CD4-positive, alpha-beta T cell (primary cell): Measurements from ENCODE around the gene DUSP19. TPM values are rescaled to one million over a fixed set of nuclear protein-coding genes. Genes with fewer than 3 reads are reported as not detected.

Experiments used
- ATAC-seq: fragments of 200-7000 bp; cut with Tn5 transposase; one replicate; pipeline ENCODE4 v1.10.0; 2022; ENCODE audit warnings: mild to moderate bottlenecking; ENCODE audit not compliant: poor library complexity
- CTCF ChIA-PET: fragments of 350-600 bp; sonication (Branson Sonifier 250); formaldehyde crosslinking; loops from one replicate; lab custom pipeline; 2021; ENCODE audit warnings: antibody characterized with exemption, inconsistent platforms; lab: Charles Lee
- POLR2A ChIA-PET: fragments of 350-600 bp; sonication (Branson Sonifier 250); formaldehyde crosslinking; loops from one replicate; lab custom pipeline; 2021; ENCODE audit warnings: antibody characterized with exemption, inconsistent platforms; lab: Charles Lee
- DNase-seq, 14 experiments: peaks; one replicate each; pipeline ENCODE4 v3.0.0-alpha.2; 2013 to 2020; ENCODE audit warnings: mixed read lengths in 2 of 14
- H3K27ac ChIP-seq, 2 donors: one replicate each; pipeline versions ENCODE4 v1.5.1 to v1.7.0; 2013; ENCODE audit warnings: low read length in 2 of 2, low read depth in 1 of 2, mild to moderate bottlenecking in 1 of 2
- H3K27me3 ChIP-seq, 2 experiments: 1 replicate in 1 of 2; 2 replicates in 1 of 2; pipeline versions ENCODE4 v1.6.1 to v1.7.0; 2013; ENCODE audit warnings: low read length in 2 of 2, control low read depth in 1 of 2, mild to moderate bottlenecking in 1 of 2, moderate library complexity in 1 of 2; ENCODE audit not compliant: insufficient read depth in 2 of 2, control insufficient read depth in 1 of 2
- H3K36me3 ChIP-seq: one replicate; pipeline ENCODE4 v1.6.1; 2013; ENCODE audit warnings: low read length, control low read depth; ENCODE audit not compliant: insufficient read depth
- H3K4me1 ChIP-seq: one replicate; pipeline ENCODE4 v1.6.1; 2013; ENCODE audit warnings: low read length, control low read depth; ENCODE audit not compliant: insufficient read depth
- H3K4me3 ChIP-seq: one replicate; pipeline ENCODE4 v1.5.1; 2013; ENCODE audit warnings: mild to moderate bottlenecking, low read length, moderate library complexity
- H3K9me3 ChIP-seq, 2 experiments: 1 replicate in 1 of 2; 2 replicates in 1 of 2; pipeline versions ENCODE4 v1.6.1 to v1.7.0; 2013; ENCODE audit warnings: low read length in 2 of 2, mild to moderate bottlenecking in 2 of 2, control low read depth in 1 of 2, moderate library complexity in 1 of 2; ENCODE audit not compliant: control insufficient read depth in 1 of 2, insufficient read depth in 1 of 2
- H3K27ac Mint-ChIP-seq: one replicate; pipeline ENCODE4 v1.8.0; 2020; ENCODE audit warnings: mixed read lengths
- H3K27me3 Mint-ChIP-seq: one replicate; pipeline ENCODE4 v1.8.0; 2021; ENCODE audit warnings: mixed read lengths
- H3K36me3 Mint-ChIP-seq: one replicate; pipeline ENCODE4 v1.8.0; 2021; ENCODE audit warnings: low read depth, mixed read lengths
- H3K4me1 Mint-ChIP-seq: one replicate; pipeline ENCODE4 v1.8.0; 2021; ENCODE audit warnings: low read depth, mixed read lengths
- H3K4me3 Mint-ChIP-seq: one replicate; pipeline ENCODE4 v1.8.0; 2020; ENCODE audit warnings: mild to moderate bottlenecking, mixed read lengths
- H3K9me3 Mint-ChIP-seq: one replicate; pipeline ENCODE4 v1.8.0; 2020; ENCODE audit warnings: mixed read lengths
- intact Hi-C, 2 experiments: fragments of 100-400 bp; cut with DNase I in 1 of 2; cut with micrococcal nuclease in 1 of 2; formaldehyde crosslinking; loops; one replicate each; pipeline versions ENCODE4 v1.15.1 to v1.9.0; 2023 to 2025; cut with DNase I, micrococcal nuclease
- total RNA-seq, 174 experiments: library from RNA in 2 of 174; stranded (reverse) in 2 of 174; gene quantifications; one replicate each; pipeline ENCODE4 v1.2.3 and lab custom pipeline; 2021 to 2026
- TF ChIP-seq, protein P1 (sequence below): fragments of 200-600 bp; IDR thresholded peaks from one replicate; pipeline ENCODE4 v1.8.0; 2022; ENCODE audit warnings: antibody characterized with exemption, mild to moderate bottlenecking

Gene DUSP19
- total RNA-seq, 2 experiments from 2014 or later, result 0.14 to 0.50 TPM

DNA sequence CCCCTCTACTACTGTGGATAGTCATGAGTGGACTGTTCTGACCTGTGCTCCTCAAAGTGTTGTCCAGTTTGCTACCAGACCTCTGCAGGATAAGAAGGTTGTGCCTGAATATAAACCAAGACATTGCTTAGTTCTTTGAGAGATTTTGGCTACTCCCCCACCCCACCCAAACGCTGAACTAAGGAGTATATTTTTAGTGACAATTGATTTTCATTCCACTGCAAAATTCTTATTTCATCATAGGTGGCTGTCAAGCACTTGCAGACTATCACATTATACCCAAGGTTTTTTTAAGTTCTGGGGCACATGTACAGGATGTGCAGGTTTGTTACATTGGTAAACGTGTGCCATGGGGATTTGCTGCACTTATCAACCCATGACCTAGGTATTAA is 13.4 kb downstream of the DUSP19 start:
- TF ChIP-seq, protein P1, sequence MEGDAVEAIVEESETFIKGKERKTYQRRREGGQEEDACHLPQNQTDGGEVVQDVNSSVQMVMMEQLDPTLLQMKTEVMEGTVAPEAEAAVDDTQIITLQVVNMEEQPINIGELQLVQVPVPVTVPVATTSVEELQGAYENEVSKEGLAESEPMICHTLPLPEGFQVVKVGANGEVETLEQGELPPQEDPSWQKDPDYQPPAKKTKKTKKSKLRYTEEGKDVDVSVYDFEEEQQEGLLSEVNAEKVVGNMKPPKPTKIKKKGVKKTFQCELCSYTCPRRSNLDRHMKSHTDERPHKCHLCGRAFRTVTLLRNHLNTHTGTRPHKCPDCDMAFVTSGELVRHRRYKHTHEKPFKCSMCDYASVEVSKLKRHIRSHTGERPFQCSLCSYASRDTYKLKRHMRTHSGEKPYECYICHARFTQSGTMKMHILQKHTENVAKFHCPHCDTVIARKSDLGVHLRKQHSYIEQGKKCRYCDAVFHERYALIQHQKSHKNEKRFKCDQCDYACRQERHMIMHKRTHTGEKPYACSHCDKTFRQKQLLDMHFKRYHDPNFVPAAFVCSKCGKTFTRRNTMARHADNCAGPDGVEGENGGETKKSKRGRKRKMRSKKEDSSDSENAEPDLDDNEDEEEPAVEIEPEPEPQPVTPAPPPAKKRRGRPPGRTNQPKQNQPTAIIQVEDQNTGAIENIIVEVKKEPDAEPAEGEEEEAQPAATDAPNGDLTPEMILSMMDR, result no peak
- DNase-seq (no peak), ATAC-seq (no peak)
- H3K4me3 Mint-ChIP-seq, result no peak overlapping the region
- Histone ChIP-seq H3K27ac (no peak overlapping the region), H3K9me3 (no peaks in the 10 kb centered on the region), H3K27me3 (no peaks in the 10 kb centered on the region), H3K4me1 (no peaks in the 10 kb centered on the region), H3K4me3 (no peak overlapping the region), H3K36me3 (no peaks in the 10 kb centered on the region)
- H3K27ac Mint-ChIP-seq, result no peak overlapping the region
- no peaks in the 10 kb centered on the region for H3K36me3 Mint-ChIP-seq
- H3K27me3 Mint-ChIP-seq, result no peaks in the 10 kb centered on the region
- ChIA-PET POLR2A (no interaction called here), CTCF (no interaction called here)
- intact Hi-C loops, result loop anchor here in 1 of 2 experiments (5.0 kb wide), 1 partner anchor 425 kb away; no protein-coding TSS in a partner anchor
- no peaks in the 10 kb centered on the region for H3K9me3 Mint-ChIP-seq
- H3K4me1 Mint-ChIP-seq, result no peaks in the 10 kb centered on the region

DNA sequence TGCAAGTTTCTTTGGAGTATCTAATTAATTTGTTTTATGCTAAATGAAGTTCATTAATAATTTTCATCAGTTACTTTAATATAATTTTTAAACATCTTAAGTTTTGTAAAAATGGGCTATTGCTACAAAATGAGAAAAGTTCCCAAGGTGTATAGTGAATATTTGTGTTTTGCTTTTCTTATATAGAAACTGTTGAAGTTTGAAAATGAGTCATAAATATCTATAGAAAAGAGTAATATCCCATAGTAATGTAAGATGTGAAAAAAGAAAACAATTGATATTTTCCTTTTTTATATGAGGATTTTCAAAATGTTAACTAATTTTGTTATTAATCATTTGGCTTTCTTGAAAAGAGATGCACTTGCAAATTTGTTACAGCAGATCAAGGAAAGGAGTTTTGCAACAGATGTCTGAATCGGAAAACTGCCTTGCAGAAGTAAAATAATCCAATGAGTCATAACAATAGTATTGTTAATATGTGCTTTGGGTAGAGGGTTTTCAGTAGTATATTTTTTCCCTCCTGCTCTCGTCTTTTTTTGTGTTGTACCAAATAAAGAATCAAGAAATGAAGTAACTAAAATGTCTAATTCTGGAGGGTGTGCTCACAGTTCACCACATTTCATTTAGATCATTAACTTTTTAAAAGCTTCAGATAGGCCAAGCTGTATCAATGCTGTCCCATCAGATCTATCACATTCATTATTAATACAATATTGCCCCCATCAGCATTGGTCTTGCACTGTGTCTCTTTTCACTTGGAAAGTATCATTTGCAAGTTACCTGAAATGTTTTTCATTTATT is 15.5 kb downstream of the DUSP19 start:
- TF ChIP-seq, protein P1, result peak; percentile 22
- DNase-seq, result peak in 1 of 14 experiments; percentile 14
- no peak overlapping the region for H3K27ac ChIP-seq

DNA sequence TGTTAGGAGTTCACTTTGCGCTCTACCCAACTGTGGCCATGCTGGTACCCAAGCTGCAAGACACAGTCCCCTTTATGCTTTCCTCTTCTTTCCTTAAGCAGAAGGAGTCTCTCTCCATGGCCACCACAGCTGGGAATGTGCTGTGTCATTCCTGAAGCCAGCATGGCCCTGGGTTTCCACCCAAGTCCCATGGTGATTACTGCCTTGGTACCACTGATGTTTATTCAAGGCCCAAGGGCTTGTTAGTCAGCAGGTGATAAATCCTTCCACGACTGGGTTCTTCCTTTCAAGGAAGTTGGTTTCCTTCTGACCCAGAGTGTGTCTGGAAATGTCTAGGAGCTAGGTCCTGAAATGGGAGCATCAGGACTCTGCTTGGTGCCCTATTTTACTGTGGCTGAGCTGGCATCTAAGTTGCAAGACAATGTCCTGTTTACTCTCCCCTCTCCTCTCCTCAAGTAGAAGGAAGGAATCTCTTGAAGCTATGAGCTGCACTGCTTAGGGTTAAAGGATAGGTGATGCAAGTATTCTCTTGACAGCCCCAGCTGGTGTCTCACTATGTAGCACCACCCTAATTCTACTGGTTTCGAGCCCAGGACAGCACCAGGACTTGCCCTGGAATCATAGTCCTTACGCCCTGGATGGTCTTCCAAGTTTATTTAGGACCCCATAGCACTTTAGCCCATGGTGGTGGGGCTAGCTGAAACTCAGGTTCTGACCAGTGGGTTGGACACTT is 27.0 kb downstream of the DUSP19 start:
- ChIA-PET POLR2A (no interaction called here), CTCF (no interaction called here)
- no peaks in the 10 kb centered on the region for H3K4me1 Mint-ChIP-seq
- H3K27me3 Mint-ChIP-seq, result peaks cover 28% of the 10 kb centered on the region
- H3K9me3 ChIP-seq, result no peaks in the 10 kb centered on the region
- H3K4me3 ChIP-seq, result no peak overlapping the region
- no peak for DNase-seq
- intact Hi-C loops, result no loop called here
- H3K36me3 Mint-ChIP-seq, result no peaks in the 10 kb centered on the region
- no peaks in the 10 kb centered on the region for H3K36me3 ChIP-seq
- peaks cover 3 to 5% of the 10 kb centered on the region in 2 experiments for H3K27me3 ChIP-seq
- ATAC-seq, result no peak
- no peak overlapping the region for H3K27ac Mint-ChIP-seq
- TF ChIP-seq, protein P1, result no peak
- H3K27ac ChIP-seq, result no peak overlapping the region
- H3K4me3 Mint-ChIP-seq, result no peak overlapping the region
- no peaks in the 10 kb centered on the region for H3K4me1 ChIP-seq
- no peaks in the 10 kb centered on the region for H3K9me3 Mint-ChIP-seq

More for the DNA sequence above, 15.5 kb downstream of the DUSP19 start:
- Histone ChIP-seq H3K4me1 (no peaks in the 10 kb centered on the region), H3K4me3 (no peak overlapping the region), H3K9me3 (no peaks in the 10 kb centered on the region), H3K36me3 (no peaks in the 10 kb centered on the region), H3K27me3 (no peaks in the 10 kb centered on the region)
- POLR2A ChIA-PET, result interaction anchor here (0.7 to 0.9 kb wide), 2 partner anchors 16 to 31 kb away, joined by 3 read pairs; partner anchors contain the start of gene DUSP19
- no peaks in the 10 kb centered on the region for H3K4me1 Mint-ChIP-seq
- CTCF ChIA-PET, result interaction anchor here (0.5 kb wide), 1 partner anchor 18 kb away, joined by 3 read pairs; no protein-coding TSS in a partner anchor
- H3K27ac Mint-ChIP-seq, result no peak overlapping the region
- H3K36me3 Mint-ChIP-seq, result no peaks in the 10 kb centered on the region
- intact Hi-C loops, result loop anchor here in 1 of 2 experiments (5.0 kb wide), 1 partner anchor 427 kb away; no protein-coding TSS in a partner anchor
- no peak overlapping the region for H3K4me3 Mint-ChIP-seq
- H3K9me3 Mint-ChIP-seq, result no peaks in the 10 kb centered on the region
- H3K27me3 Mint-ChIP-seq, result no peaks in the 10 kb centered on the region
- no peak for ATAC-seq
